Right atrium auricular region (tissue), 2 donors: Measurements from ENCODE around the gene PTGDS. TPM values are rescaled to one million over a fixed set of nuclear protein-coding genes. Genes with fewer than 3 reads are reported as not detected.

Experiments
- DNase-seq: peaks from one replicate; pipeline ENCODE4 v3.0.0-alpha.2; 2019; ENCODE audit warnings: low spot score
- H3K27ac ChIP-seq, 2 donors: fragments of 200-600 bp; sonication (generic); 1 replicate in 1 of 2; 2 replicates in 1 of 2; pipeline ENCODE4 v1.5.1; 2016 to 2019
- H3K27me3 ChIP-seq, 2 donors: fragments of 200-600 bp; sonication (generic); one replicate each; pipeline versions ENCODE4 v1.5.1 to v1.6.0; 2017 to 2019
- H3K36me3 ChIP-seq: fragments of 200-600 bp; sonication (generic); one replicate; pipeline ENCODE4 v1.5.1; 2016
- H3K4me1 ChIP-seq, 2 donors: fragments of 200-600 bp; sonication (generic); one replicate each; pipeline versions ENCODE4 v1.5.1 to v1.6.0; 2017 to 2019
- H3K4me3 ChIP-seq, 2 donors: fragments of 200-600 bp; sonication (generic); 1 replicate in 1 of 2; 2 replicates in 1 of 2; pipeline ENCODE4 v1.5.1; 2017 to 2019; ENCODE audit warnings: mild to moderate bottlenecking in 1 of 2, moderate library complexity in 1 of 2
- H3K9me3 ChIP-seq, 2 donors: fragments of 200-600 bp; sonication (generic); one replicate each; pipeline ENCODE4 v1.5.1; 2019
- total RNA-seq, 2 donors: library from RNA; depleted of rRNA; stranded (reverse); fragments of >200 nt; gene quantifications; one replicate each; pipeline ENCODE4 v1.1.0, GENCODE V29; 2016
- TF ChIP-seq, protein P1 (sequence below), 2 donors: fragments of 200-600 bp; sonication (generic); IDR thresholded peaks; one replicate each; pipeline ENCODE4 v1.5.1; 2019; ENCODE audit warnings: antibody characterized with exemption in 2 of 2

The PTGDS gene
- total RNA-seq, 2 donors from 2014 or later: 1,799 to 2,426 TPM

DNA sequence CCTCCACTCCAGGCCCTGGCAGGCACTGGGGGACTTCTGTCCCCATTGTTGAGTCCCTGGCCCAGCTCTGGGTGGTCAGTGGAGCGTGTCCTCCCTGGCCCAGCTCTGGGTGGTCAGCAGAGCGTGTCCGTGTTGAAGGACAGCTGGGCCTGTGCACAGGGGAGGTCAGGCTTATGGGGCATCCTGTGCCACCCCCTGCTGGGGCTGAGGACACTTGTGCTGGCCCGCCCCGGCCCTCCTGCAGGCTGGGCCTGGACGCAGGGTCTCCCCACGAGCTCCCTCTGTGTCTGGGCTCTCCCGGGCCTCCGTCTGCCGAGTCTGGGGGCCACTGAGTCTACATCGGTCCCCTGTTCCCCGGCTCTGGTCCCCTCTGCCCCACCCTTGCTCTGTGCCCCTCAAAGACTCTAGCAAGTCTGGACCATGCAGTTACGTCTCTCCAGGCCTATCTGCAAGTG is 30.5 kb downstream of the PTGDS start:
- H3K9me3 ChIP-seq: no peaks in the 10 kb centered on the region
- no peaks in the 10 kb centered on the region for H3K4me1 ChIP-seq
- H3K36me3 ChIP-seq: peaks cover 33% of the 10 kb centered on the region
- H3K27me3 ChIP-seq: no peaks in the 10 kb centered on the region
- DNase-seq: no peak
- TF ChIP-seq, protein P1, sequence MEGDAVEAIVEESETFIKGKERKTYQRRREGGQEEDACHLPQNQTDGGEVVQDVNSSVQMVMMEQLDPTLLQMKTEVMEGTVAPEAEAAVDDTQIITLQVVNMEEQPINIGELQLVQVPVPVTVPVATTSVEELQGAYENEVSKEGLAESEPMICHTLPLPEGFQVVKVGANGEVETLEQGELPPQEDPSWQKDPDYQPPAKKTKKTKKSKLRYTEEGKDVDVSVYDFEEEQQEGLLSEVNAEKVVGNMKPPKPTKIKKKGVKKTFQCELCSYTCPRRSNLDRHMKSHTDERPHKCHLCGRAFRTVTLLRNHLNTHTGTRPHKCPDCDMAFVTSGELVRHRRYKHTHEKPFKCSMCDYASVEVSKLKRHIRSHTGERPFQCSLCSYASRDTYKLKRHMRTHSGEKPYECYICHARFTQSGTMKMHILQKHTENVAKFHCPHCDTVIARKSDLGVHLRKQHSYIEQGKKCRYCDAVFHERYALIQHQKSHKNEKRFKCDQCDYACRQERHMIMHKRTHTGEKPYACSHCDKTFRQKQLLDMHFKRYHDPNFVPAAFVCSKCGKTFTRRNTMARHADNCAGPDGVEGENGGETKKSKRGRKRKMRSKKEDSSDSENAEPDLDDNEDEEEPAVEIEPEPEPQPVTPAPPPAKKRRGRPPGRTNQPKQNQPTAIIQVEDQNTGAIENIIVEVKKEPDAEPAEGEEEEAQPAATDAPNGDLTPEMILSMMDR (IDR thresholded peaks at IDR 0.05): no peak
- no peak overlapping the region for H3K4me3 ChIP-seq
- H3K27ac ChIP-seq: no peak overlapping the region

DNA sequence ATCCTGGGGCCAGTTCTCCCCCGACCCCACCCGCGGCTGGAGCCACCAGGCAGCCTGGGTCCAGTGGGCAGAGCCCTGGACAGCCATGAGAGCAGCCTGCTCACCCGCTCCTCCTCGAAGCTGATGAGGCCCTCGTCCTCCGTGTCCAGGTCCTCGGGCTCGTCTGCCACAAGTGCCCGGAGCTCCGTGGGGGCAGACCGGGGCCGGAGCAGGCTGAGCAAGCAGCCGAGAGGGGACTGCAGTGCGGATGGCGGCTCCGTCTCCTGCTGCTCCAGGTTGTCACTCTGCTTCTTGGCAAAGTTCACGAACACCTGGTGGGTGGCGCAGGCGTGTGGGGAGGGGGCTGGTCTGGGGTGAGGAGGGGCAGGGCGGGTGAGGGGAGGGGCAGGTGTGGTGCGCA is 31.0 kb downstream of the PTGDS start:
- no peak overlapping the region for H3K27ac ChIP-seq
- H3K4me1 ChIP-seq: no peaks in the 10 kb centered on the region
- peaks cover 33% of the 10 kb centered on the region for H3K36me3 ChIP-seq
- DNase-seq: no peak
- no peaks in the 10 kb centered on the region for H3K27me3 ChIP-seq
- no peak overlapping the region for H3K4me3 ChIP-seq
- TF ChIP-seq, protein P1 (IDR thresholded peaks at IDR 0.05): no peak
- no peaks in the 10 kb centered on the region for H3K9me3 ChIP-seq

DNA sequence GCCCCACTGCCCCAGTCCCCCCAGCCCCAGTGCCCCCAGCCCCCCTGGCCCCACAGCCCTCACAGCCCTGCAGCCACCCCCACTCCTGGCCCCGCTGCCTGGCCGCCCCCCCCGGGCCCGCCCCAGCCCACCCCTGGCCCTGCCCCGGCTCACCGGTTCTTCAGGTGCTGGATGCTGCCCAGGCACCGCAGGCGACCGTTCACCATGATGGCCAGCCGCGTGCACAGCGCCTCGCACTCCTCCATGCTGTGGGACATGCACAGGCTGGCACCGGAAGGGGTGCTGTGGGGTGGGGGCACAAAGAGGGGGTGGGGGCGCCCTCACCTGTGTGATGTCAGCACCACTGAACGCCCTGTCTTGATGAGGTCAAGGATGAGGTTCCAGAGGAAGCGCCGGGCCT is 31.9 kb downstream of the PTGDS start:
- no peaks in the 10 kb centered on the region for H3K9me3 ChIP-seq
- no peaks in the 10 kb centered on the region for H3K4me1 ChIP-seq
- no peak for DNase-seq
- no peak overlapping the region for H3K27ac ChIP-seq
- H3K4me3 ChIP-seq: no peak overlapping the region
- no peaks in the 10 kb centered on the region for H3K27me3 ChIP-seq
- TF ChIP-seq, protein P1 (IDR thresholded peaks at IDR 0.05): no peak
- H3K36me3 ChIP-seq: peaks cover 33% of the 10 kb centered on the region

DNA sequence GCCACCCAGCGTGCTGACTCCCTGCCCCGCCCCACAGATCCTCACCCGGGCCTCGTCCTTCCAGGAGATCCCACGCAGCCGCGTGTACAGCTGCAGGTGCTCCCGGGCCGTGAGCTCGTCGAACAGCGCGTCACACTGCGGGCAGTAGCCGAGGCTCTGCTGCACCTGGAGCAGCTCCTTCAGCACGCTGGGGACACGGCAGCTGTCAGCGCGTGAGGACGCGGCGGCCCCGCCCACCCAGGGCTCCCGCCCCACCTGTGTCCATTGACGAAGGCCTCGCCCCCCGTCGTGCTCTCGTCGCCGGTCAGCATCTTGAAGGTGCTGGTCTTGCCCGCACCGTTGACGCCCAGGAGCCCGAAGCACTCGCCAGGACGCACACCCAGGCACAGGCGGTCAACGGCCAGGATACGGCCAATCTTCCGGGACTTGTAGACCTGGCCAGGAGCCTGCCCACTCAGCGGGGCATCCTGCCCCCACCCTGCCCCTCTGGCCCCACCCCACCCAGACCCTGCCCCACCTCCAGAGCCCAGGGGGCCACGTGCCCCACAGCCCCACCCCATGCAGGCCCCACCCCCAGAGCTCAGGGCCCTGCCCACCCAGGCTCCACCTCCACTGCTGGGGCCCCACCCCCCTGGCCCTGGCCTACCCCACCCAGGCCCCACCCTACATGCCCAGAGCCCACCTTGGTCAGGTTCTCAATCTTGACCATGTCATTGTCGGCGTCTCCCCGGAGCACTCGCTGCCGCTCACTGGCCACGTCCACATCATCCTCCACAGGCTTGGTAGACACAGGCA is 32.8 kb downstream of the PTGDS start:
- peaks cover 35% of the 10 kb centered on the region for H3K36me3 ChIP-seq
- H3K9me3 ChIP-seq: no peaks in the 10 kb centered on the region
- H3K27ac ChIP-seq: no peak overlapping the region
- DNase-seq: no peak
- no peaks in the 10 kb centered on the region for H3K27me3 ChIP-seq
- H3K4me1 ChIP-seq: no peaks in the 10 kb centered on the region
- TF ChIP-seq, protein P1 (IDR thresholded peaks at IDR 0.05): no peak
- no peak overlapping the region for H3K4me3 ChIP-seq

DNA sequence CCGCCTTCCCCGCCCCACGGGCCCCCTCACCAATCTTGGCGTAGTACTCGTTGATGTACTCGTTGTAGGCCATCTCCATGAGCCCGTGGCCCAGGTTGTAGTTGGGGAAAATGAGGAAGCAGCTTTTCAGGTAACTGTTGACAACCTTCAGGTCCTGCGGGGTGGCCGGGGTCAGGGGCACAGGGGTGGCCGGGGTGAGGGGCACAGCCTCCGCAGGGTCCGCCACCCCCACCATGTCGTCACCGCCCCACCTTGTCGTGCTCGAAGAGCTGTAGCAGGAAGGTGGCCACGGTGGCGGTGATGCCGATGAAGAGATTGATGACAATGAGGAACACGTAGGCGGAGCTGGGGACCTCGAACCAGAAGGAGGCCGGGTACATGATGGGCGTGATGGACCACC is 33.9 kb downstream of the PTGDS start:
- TF ChIP-seq, protein P1 (IDR thresholded peaks at IDR 0.05): no peak
- Histone ChIP-seq H3K9me3 (no peaks in the 10 kb centered on the region), H3K27me3 (no peaks in the 10 kb centered on the region), H3K4me1 (no peaks in the 10 kb centered on the region), H3K27ac (no peak overlapping the region), H3K4me3 (no peak overlapping the region), H3K36me3 (peaks cover 45% of the 10 kb centered on the region)
- DNase-seq: no peak
